Fibroblast of villous mesenchyme (primary cell): Measurements from ENCODE around the gene ADAMTS17. TPM values are rescaled to one million over a fixed set of nuclear protein-coding genes. Genes with fewer than 3 reads are reported as not detected.

Source experiments
- DNase-seq: peaks from one replicate; pipeline ENCODE4 v3.0.0-alpha.2; 2010; ENCODE audit warnings: low read depth
- H3K4me3 ChIP-seq: 2 replicates; pipeline ENCODE4 v1.5.1; 2011; ENCODE audit warnings: low read depth, mild to moderate bottlenecking, low read length
- total RNA-seq: library from RNA; depleted of rRNA; stranded (reverse); fragments of >200 nt; gene quantifications from 2 replicates; pipeline ENCODE4 v1.2.3, GENCODE V29; 2012
- TF ChIP-seq, protein P1 (sequence below): IDR thresholded peaks from 2 replicates; pipeline ENCODE4 v1.5.1; 2012; ENCODE audit warnings: low read depth, mild to moderate bottlenecking, low read length; ENCODE audit not compliant: insufficient read depth

The ADAMTS17 gene
- total RNA-seq, 1 donor: under 0.01 TPM

DNA sequence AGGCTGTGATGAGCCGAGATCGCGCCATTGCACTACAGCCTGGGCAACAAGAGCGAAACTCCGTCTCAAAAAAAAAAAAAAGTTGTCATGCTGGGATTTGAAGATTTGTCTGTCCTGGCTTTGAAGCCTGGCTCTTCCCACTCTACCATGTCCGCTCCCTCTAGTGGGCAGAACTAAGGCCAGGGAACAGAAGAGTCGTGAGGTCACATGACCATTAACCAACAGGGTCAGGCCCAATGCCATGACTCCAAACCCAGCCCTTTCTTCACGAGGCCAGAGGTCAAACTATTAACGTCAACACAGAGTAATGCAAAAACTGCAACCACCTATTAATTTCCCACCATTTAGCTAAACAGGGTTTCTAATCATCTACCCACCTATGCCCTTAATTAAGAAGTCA, 212.1 kb downstream of the ADAMTS17 start:
- TF ChIP-seq, protein P1, sequence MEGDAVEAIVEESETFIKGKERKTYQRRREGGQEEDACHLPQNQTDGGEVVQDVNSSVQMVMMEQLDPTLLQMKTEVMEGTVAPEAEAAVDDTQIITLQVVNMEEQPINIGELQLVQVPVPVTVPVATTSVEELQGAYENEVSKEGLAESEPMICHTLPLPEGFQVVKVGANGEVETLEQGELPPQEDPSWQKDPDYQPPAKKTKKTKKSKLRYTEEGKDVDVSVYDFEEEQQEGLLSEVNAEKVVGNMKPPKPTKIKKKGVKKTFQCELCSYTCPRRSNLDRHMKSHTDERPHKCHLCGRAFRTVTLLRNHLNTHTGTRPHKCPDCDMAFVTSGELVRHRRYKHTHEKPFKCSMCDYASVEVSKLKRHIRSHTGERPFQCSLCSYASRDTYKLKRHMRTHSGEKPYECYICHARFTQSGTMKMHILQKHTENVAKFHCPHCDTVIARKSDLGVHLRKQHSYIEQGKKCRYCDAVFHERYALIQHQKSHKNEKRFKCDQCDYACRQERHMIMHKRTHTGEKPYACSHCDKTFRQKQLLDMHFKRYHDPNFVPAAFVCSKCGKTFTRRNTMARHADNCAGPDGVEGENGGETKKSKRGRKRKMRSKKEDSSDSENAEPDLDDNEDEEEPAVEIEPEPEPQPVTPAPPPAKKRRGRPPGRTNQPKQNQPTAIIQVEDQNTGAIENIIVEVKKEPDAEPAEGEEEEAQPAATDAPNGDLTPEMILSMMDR: peak; percentile 28

DNA sequence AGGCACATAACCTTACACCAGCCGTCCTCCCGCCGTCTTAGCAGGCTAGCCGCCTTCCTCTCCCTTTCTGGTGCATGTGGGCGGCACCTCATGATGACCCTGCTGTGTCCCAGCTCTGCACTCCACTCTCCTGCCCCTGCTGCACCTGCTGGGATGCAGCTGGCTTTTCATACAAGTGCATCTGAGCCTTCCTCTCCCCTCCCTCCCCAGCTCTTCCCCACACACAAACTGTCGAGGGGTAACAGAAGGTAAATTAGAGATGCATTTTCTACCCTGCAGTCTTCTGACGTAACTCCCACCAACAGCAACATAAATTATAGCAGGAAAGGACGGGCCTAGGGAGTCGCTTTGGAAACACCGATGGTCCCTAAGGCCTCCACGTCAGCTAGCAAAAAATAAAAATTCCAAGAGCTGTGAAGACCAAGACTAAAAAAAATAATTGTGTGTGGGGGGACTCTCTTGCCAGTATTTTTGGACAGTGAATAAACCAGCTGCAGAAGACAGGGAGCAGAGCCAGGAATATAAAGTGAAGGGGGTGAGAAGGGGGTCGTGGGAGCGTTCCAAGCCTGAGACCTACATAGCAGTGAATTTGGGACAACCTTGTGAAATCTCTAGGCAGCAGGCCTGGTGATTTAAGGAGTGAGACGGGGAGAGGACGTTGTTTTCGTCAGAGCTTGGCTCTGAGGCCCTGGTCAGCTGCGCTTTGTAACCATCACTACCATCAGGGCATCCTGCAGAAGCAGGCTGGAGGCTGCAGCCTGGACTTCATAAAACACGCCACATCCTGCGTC, 216.2 kb downstream of the ADAMTS17 start:
- H3K4me3 ChIP-seq: no peak overlapping the region
- TF ChIP-seq, protein P1: no peak
- peak; percentile 50 for DNase-seq

More for the DNA sequence above, 212.1 kb downstream of the ADAMTS17 start:
- DNase-seq: no peak
- H3K4me3 ChIP-seq: no peak overlapping the region

DNA sequence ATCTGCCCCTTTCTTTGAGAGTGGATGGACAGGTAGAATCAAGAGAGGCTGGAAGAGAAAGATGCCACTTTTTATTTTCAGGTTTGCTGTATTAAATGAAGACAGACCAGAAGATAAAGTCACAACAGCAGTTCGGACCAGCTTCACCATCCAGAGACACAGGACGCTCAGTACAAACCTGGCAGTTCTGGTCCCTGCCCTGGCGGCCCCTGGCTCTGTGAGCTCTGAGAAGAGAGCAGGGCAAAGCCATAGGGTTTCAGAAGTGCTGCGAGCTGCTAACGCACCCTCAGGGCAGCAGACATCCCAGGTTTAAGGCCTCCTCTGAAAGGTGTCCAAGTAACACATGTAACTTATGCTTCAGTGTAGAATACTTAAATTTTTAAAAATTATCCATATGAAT, 216.8 kb downstream of the ADAMTS17 start:
- TF ChIP-seq, protein P1: no peak
- H3K4me3 ChIP-seq: no peak overlapping the region
- no peak for DNase-seq

DNA sequence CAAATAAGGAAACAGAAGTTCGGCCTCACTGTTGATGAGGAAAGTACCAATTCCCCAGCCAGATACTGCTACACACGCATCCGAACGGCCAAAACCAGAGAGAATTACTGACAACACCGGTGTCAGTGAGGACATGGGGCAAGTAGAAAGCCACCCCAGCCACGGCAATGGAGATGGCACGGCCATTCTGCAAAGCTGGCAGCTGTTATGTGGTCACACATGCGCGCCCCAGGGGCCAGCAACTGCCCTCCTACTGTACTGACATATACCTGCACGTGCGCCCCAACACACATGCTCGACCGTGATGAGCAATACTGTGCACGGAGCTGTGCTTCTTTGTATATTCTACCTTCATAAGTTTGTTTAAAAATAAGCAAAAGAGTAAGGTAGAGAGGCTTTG, 217.4 kb downstream of the ADAMTS17 start:
- H3K4me3 ChIP-seq: no peak overlapping the region

DNA sequence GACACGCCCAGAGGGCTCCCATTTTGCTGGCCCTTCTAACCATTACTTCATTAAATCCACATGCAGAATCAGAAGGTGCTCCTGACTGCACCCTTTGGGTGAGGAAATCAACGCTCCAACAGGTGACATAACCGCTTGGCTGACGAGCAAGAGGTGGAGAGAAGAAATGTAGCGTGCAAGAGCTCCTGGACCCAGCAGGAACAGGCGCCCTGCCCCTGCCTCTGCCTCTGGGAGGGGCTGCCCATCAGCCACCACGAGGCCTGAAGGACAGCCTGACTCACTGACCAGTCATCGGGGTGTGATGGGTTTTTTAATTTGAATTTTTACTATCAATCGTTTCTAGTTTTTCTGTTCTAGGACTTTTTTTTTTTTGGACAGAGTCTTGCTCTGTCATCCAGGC, 218.2 kb downstream of the ADAMTS17 start:
- TF ChIP-seq, protein P1: no peak
- no peak for DNase-seq
- no peak overlapping the region for H3K4me3 ChIP-seq

More for the DNA sequence above, 217.4 kb downstream of the ADAMTS17 start:
- TF ChIP-seq, protein P1: no peak
- DNase-seq: no peak

DNA sequence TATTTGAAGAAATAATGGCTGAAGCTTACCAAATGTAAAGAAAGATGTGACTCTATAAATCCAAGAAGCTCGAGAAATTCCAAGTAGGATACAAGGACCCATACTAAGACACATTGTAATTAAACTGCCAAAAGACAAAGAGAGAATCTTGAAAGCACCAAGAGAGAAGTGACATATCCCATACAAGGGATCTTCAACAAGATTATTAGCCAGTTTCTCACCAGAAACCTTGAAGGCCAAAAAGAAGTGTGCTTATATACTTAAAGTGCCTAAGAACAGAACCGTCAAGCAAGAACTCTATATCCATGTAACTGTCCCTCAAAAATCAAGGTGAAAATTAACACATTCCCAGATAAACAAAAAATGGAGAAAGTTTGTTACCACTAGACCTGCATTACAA, 220.5 kb downstream of the ADAMTS17 start:
- TF ChIP-seq, protein P1: no peak
- H3K4me3 ChIP-seq: no peak overlapping the region
- DNase-seq: no peak
